ENCODE measurements around the gene GALNS. TPM values are rescaled to one million over a fixed set of nuclear protein-coding genes. Genes with fewer than 3 reads are reported as not detected.
A peak's percentile ranks its signal among the peaks of the same experiment; 100 is the strongest.

The GALNS gene
- total RNA-seq, 4 donors from 2014 or later = 45.7 to 101 (median 75.6) TPM

DNA sequence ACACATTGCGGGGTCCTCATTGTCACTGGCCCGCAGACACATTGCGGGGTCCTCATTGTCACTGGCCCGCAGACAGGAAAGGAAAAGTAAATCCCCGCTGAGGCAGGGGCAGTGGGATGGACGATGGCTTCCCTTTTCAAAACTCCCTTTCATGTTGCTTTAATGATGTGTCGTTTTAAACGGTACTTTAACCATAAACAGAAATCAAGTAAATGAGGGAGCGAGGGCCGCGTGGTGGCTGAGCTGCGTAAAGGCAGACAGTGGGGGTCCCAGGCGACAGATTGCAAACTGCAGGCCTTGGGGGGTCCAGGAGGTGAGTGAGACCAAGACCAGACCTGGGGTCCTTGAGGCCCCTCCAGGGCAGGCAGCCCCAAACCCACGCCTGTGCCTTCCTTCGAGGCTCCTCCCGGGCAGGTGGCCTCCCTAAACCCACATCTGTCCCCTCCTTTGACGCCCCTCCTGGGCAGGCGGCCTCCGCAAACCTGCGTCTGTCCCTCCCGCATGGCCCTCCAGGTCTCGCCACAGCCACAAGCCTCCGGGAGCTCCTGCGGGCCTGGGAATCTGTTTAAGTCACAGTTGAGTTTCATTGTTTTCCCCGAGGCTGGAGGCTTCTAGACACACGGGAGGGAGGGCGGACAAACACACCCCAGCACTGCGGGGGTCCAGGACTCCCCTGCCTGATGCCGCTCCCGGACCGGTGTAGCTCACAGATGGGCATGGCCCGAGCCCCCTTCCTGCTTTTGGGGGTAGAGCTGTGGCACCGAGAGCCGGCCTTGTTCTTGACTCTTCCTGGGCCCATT is 79.1 kb downstream of the GALNS start:
- Histone ChIP-seq H3K27ac (peak overlapping the region; percentile 90 to 97 (median 94)), H3K36me3 (no peaks in the 10 kb centered on the region), H3K9me3 (no peaks in the 10 kb centered on the region), H3K4me3 (no peak overlapping the region), H3K4me1 (peaks cover 61 to 88% (median 71%) of the 10 kb centered on the region in 4 donors), H3K27me3 (no peaks in the 10 kb centered on the region)
- DNase-seq = no peak
- TF ChIP-seq POLR2AphosphoS5 (IDR thresholded peaks at IDR 0.05) (no peak), EP300 (IDR thresholded peaks at IDR 0.05; ENCODE audit: low read depth) (no peak), POLR2A (IDR thresholded peaks at IDR 0.05) (no peak)
- TF ChIP-seq, protein P1, sequence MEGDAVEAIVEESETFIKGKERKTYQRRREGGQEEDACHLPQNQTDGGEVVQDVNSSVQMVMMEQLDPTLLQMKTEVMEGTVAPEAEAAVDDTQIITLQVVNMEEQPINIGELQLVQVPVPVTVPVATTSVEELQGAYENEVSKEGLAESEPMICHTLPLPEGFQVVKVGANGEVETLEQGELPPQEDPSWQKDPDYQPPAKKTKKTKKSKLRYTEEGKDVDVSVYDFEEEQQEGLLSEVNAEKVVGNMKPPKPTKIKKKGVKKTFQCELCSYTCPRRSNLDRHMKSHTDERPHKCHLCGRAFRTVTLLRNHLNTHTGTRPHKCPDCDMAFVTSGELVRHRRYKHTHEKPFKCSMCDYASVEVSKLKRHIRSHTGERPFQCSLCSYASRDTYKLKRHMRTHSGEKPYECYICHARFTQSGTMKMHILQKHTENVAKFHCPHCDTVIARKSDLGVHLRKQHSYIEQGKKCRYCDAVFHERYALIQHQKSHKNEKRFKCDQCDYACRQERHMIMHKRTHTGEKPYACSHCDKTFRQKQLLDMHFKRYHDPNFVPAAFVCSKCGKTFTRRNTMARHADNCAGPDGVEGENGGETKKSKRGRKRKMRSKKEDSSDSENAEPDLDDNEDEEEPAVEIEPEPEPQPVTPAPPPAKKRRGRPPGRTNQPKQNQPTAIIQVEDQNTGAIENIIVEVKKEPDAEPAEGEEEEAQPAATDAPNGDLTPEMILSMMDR (IDR thresholded peaks at IDR 0.05) = no peak
- in situ Hi-C loops (cut with MboI; ENCODE audit: low pct_ligation_motif_present in 1 of 4, low pct_unique_long_range_greater_than_20kb in 1 of 4, low sequenced_read_pairs in 3 of 4) = no loop called here
- intact Hi-C loops (cut with DNase I; ENCODE audit: low total_unique reads) = no loop called here
- WGBS, 2 donors (ENCODE audit: low coverage in 1 of 2) = 61 to 82% methylated on average over 13 to 33 of the region's 34 CpGs

DNA sequence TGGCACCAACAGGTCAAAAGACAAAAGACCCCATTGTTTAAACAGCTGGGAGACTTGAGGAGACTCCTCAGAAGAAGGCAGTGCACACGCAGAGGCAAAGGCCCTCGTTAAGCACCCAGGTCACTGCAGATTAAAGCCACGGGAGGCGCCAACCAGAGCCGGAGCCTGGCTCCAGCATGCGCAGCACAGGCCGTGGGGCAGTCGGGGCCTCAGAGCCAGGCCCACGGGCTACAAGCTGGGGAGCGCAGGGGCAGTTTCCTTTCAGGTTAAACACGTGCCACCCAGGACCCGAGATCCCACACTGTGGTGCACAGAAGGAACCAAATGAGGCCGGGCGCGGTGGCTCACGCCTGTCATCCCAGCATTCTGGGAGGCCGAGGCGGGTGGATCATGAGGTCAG is 80.9 kb downstream of the GALNS start:
- peak overlapping the region in 3 of 4 donors; percentile 39 to 97 (median 90) for H3K27ac ChIP-seq
- no peaks in the 10 kb centered on the region for H3K9me3 ChIP-seq
- intact Hi-C loops (cut with DNase I; ENCODE audit: low total_unique reads) (no loop called here), in situ Hi-C loops (cut with MboI; ENCODE audit: low pct_ligation_motif_present in 1 of 4, low pct_unique_long_range_greater_than_20kb in 1 of 4, low sequenced_read_pairs in 3 of 4) (no loop called here)
- TF ChIP-seq, protein P1 (IDR thresholded peaks at IDR 0.05) = no peak
- no peak for TF ChIP-seq POLR2AphosphoS5 (IDR thresholded peaks at IDR 0.05)
- no peak for TF ChIP-seq POLR2A (IDR thresholded peaks at IDR 0.05)
- TF ChIP-seq EP300 (IDR thresholded peaks at IDR 0.05; ENCODE audit: low read depth) = no peak
- H3K27me3 ChIP-seq = no peaks in the 10 kb centered on the region
- H3K4me1 ChIP-seq = peaks cover 59 to 88% (median 69%) of the 10 kb centered on the region in 4 donors
- no peak overlapping the region for H3K4me3 ChIP-seq
- DNase-seq = no peak
- H3K36me3 ChIP-seq = no peaks in the 10 kb centered on the region
- WGBS, 2 donors (ENCODE audit: low coverage in 1 of 2) = 55 to 90% methylated on average over 2 to 18 of the region's 18 CpGs

DNA sequence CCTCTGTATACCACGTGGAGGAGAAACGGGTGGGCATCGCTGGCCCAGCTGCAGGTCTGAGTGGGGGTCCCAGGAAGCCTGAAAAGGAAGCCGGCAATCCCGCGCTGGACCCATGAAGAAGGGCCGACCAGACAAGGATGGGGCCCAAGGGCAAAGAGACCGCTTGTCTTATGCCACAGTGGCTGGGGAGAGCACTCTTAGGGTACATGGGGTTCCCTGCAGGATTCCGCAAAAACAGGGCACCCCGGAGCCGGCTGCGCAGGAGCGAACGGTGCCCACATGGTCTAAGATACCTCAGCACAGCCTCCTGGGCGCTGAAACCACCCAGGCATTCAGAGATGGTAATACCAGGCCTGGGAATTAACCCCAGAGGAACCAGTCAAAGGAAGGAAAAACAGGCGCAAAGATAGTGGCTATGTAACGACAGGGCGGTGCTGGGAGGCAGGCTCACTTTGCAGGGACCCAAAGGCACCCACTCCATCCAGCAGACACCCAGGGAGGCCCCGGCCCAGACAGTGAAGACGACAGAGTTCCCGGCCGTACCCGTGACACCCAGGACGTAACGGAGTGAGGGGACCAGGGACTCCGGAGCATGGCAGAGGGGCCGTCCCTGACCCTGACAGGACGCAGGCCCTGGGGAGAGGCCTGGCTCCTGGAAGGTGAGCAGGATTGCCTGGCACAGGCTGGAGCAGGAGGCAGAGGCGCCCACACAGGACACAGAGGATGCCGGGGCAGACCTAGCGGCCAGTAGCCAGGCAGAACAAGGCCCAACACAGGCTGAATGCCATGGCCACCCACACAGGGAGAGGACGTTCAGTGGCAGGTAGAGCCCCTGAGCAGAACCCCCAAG is 82.0 kb downstream of the GALNS start:
- in situ Hi-C loops (cut with MboI; ENCODE audit: low pct_ligation_motif_present in 1 of 4, low pct_unique_long_range_greater_than_20kb in 1 of 4, low sequenced_read_pairs in 3 of 4) (no loop called here), intact Hi-C loops (cut with DNase I; ENCODE audit: low total_unique reads) (no loop called here)
- no peak for TF ChIP-seq EP300 (IDR thresholded peaks at IDR 0.05; ENCODE audit: low read depth)
- TF ChIP-seq, protein P1 (IDR thresholded peaks at IDR 0.05) = no peak
- no peak for TF ChIP-seq POLR2A (IDR thresholded peaks at IDR 0.05)
- TF ChIP-seq POLR2AphosphoS5 (IDR thresholded peaks at IDR 0.05) = no peak
- Histone ChIP-seq H3K4me3 (no peak overlapping the region), H3K9me3 (no peaks in the 10 kb centered on the region), H3K27ac (peak overlapping the region; percentile 82 to 93 (median 88)), H3K4me1 (peaks cover 59 to 88% (median 69%) of the 10 kb centered on the region in 4 donors), H3K36me3 (no peaks in the 10 kb centered on the region), H3K27me3 (no peaks in the 10 kb centered on the region)
- 83 to 88% methylated on average over 5 to 27 of the region's 32 CpGs for WGBS, 2 donors (ENCODE audit: low coverage in 1 of 2)
- no peak for DNase-seq

DNA sequence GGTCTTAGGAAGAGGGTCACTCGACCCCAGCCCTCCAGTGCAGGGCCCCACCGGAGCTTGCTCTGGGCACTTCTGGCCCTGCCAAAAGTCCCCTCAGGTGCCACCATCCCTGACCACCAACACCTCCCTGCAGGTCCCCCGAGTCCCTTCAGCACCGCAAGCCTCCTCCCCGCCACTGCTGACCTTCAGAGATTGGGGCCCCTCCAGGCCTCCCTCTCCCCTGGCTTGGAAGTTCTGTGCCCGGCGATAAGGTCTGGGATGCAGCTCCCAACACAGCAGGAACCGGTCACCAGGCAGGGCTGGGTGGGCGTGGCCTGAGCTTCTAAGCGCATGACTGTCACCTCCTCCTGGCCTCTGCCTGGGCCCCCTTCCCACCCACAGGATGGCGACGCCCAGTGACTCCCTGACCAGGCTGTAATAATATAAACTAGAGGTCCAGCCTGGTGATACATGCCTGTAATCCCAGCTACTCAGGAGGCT is 82.9 kb downstream of the GALNS start:
- H3K27ac ChIP-seq = peak overlapping the region; percentile 82 to 93 (median 88)
- in situ Hi-C loops (cut with MboI; ENCODE audit: low pct_ligation_motif_present in 1 of 4, low pct_unique_long_range_greater_than_20kb in 1 of 4, low sequenced_read_pairs in 3 of 4) = no loop called here
- TF ChIP-seq EP300 (IDR thresholded peaks at IDR 0.05; ENCODE audit: low read depth) (no peak), POLR2A (IDR thresholded peaks at IDR 0.05) (no peak), POLR2AphosphoS5 (IDR thresholded peaks at IDR 0.05) (peak in 1 of 3 donors; percentile 21)
- TF ChIP-seq, protein P1 (IDR thresholded peaks at IDR 0.05) = no peak
- H3K4me1 ChIP-seq = peaks cover 62 to 89% (median 71%) of the 10 kb centered on the region in 4 donors
- H3K27me3 ChIP-seq = no peaks in the 10 kb centered on the region
- H3K36me3 ChIP-seq = no peaks in the 10 kb centered on the region
- intact Hi-C loops (cut with DNase I; ENCODE audit: low total_unique reads) = no loop called here
- H3K9me3 ChIP-seq = no peaks in the 10 kb centered on the region
- WGBS, 2 donors (ENCODE audit: low coverage in 1 of 2) = 55% methylated on average over 12 of the region's 12 CpGs; no CpG with 5 or more reads in 1 of the 2 donors
- no peak overlapping the region for H3K4me3 ChIP-seq
- peak; percentile 64 for DNase-seq
